Right lung (tissue), 5 donors: ENCODE measurements around the gene NEUROG1. TPM values are rescaled to one million over a fixed set of nuclear protein-coding genes. Genes with fewer than 3 reads are reported as not detected.
"Not testable (repeated sequence)": the region's sequence is repeated elsewhere in the genome, so short reads cannot be mapped to it uniquely, and the experiment has no call there.

Source experiments
- DNase-seq, 2 donors: peaks; one replicate each; pipeline ENCODE4 v3.0.0-alpha.2; 2013
- polyA plus RNA-seq, 5 donors: library from polyadenylated mRNA; unstranded; fragments of 120-200 nt; gene quantifications; one replicate each; pipeline versions ENCODE4 v1.2.1 to v1.2.3, GENCODE V29; 2013; ENCODE audit warnings: inconsistent platforms in 1 of 5, low replicate concordance in 1 of 5; ENCODE audit not compliant: insufficient read length in 5 of 5, insufficient read depth in 1 of 5

Gene NEUROG1
- polyA plus RNA-seq, 5 donors = not detected

GRCh38 chr5:135537271-135537670 is 1.5 kb upstream of the NEUROG1 start:
- no peak for DNase-seq

GRCh38 chr5:135535420-135535819 is 344 bp downstream of the NEUROG1 start:
- no peak for DNase-seq

GRCh38 chr5:135534609-135535419 is 950 bp downstream of the NEUROG1 start:
- DNase-seq = no peak

GRCh38 chr5:135533794-135534193 is 2.0 kb downstream of the NEUROG1 start:
- no peak for DNase-seq

GRCh38 chr5:135533334-135533733 is 2.4 kb downstream of the NEUROG1 start:
- DNase-seq = no peak

- not testable (repeated sequence) for DNase-seq
Observed at GRCh38 chr5:135529576-135529975, 6.2 kb downstream of the NEUROG1 start.

- no peak for DNase-seq
Observed at GRCh38 chr5:135526924-135527323, 8.8 kb downstream of the NEUROG1 start.

GRCh38 chr5:135521964-135522363 is 13.8 kb downstream of the NEUROG1 start:
- no peak for DNase-seq

GRCh38 chr5:135517631-135518030 is 18.1 kb downstream of the NEUROG1 start:
- no peak for DNase-seq

GRCh38 chr5:135514116-135514515 is 21.6 kb downstream of the NEUROG1 start:
- DNase-seq = no peak

- no peak for DNase-seq
Observed at GRCh38 chr5:135511761-135512575, 23.8 kb downstream of the NEUROG1 start.

GRCh38 chr5:135509995-135510394 is 25.8 kb downstream of the NEUROG1 start:
- no peak for DNase-seq

- no peak for DNase-seq
Observed at GRCh38 chr5:135508496-135509005, 27.2 kb downstream of the NEUROG1 start.

GRCh38 chr5:135505973-135506372 is 29.8 kb downstream of the NEUROG1 start:
- no peak for DNase-seq

GRCh38 chr5:135504376-135504775 is 31.4 kb downstream of the NEUROG1 start:
- no peak for DNase-seq

- DNase-seq = no peak
Observed at GRCh38 chr5:135503871-135504270, 31.9 kb downstream of the NEUROG1 start.

- no peak for DNase-seq
Observed at GRCh38 chr5:135502836-135503520, 32.8 kb downstream of the NEUROG1 start.

- no peak for DNase-seq
Observed at GRCh38 chr5:135501965-135502364, 33.8 kb downstream of the NEUROG1 start.

- DNase-seq = no peak
Observed at GRCh38 chr5:135498637-135498995, 37.1 kb downstream of the NEUROG1 start.

GRCh38 chr5:135497971-135498636 is 37.7 kb downstream of the NEUROG1 start:
- DNase-seq = no peak

GRCh38 chr5:135495531-135495930 is 40.2 kb downstream of the NEUROG1 start:
- not testable (repeated sequence) for DNase-seq

GRCh38 chr5:135494196-135494595 is 41.6 kb downstream of the NEUROG1 start:
- DNase-seq = no peak
